ENCODE measurements around the gene NUS1. TPM values are rescaled to one million over a fixed set of nuclear protein-coding genes. Genes with fewer than 3 reads are reported as not detected.
"Not testable (repeated sequence)": the region's sequence is repeated elsewhere in the genome, so short reads cannot be mapped to it uniquely, and the experiment has no call there.

NUS1 gene
- total and polyA plus RNA-seq, 9 of the 15 experiments (the other 6 are each of a cell fraction or from before 2014, with no cell fraction given): 16.3 to 53.7 (median 26.4) TPM

DNA sequence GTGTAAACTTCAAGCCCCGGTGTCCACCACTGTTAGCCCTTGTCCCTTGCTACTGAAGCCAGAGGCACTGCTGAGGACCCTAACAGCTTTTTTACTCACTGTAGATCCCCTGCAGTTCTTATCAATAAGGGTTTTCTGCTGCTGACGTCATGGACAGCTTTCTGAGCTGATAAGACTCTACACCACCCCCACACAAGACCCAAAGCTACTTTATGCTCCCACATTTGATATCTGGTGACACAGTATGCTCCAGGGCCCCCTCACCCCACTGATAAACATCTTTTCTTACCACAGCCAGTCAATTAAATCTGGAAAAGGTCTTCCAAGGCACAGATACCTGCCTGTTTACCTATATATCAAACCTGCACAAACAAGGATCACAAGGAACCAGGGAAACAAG lies 65.3 kb downstream of the NUS1 start (continued):
- peak; percentile 48; the same call in 1 of the 2 replicates for TF ChIP-seq NFIC (IDR thresholded peaks at IDR 0.05)
- peak; percentile 94 for TF ChIP-seq CREM (IDR thresholded peaks at IDR 0.05; ENCODE audit: low read depth)
- TF ChIP-seq BACH1 (tag; IDR thresholded peaks at IDR 0.05): no peak
- no peak for TF ChIP-seq ZNF717 (CRISPR knock-in tag; IDR thresholded peaks at IDR 0.05)
- TF ChIP-seq KDM1A (IDR thresholded peaks at IDR 0.05): peak; percentile 80 to 82
- 0 out of 2 replicates have a peak, but pooled peaks have one; percentile 27 for TF ChIP-seq KHSRP (IDR thresholded peaks at IDR 0.05)
- TF ChIP-seq CC2D1A (IDR thresholded peaks at IDR 0.05): no peak
- TF ChIP-seq ZNF165 (CRISPR knock-in tag; IDR thresholded peaks at IDR 0.05; ENCODE audit: borderline replicate concordance): no peak
- TF ChIP-seq SIN3B (IDR thresholded peaks at IDR 0.05; ENCODE audit: low read depth): no peak
- TF ChIP-seq, protein P1, sequence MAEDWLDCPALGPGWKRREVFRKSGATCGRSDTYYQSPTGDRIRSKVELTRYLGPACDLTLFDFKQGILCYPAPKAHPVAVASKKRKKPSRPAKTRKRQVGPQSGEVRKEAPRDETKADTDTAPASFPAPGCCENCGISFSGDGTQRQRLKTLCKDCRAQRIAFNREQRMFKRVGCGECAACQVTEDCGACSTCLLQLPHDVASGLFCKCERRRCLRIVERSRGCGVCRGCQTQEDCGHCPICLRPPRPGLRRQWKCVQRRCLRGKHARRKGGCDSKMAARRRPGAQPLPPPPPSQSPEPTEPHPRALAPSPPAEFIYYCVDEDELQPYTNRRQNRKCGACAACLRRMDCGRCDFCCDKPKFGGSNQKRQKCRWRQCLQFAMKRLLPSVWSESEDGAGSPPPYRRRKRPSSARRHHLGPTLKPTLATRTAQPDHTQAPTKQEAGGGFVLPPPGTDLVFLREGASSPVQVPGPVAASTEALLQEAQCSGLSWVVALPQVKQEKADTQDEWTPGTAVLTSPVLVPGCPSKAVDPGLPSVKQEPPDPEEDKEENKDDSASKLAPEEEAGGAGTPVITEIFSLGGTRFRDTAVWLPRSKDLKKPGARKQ (CRISPR knock-in tag; IDR thresholded peaks at IDR 0.05): no peak
- TF ChIP-seq, protein P2, sequence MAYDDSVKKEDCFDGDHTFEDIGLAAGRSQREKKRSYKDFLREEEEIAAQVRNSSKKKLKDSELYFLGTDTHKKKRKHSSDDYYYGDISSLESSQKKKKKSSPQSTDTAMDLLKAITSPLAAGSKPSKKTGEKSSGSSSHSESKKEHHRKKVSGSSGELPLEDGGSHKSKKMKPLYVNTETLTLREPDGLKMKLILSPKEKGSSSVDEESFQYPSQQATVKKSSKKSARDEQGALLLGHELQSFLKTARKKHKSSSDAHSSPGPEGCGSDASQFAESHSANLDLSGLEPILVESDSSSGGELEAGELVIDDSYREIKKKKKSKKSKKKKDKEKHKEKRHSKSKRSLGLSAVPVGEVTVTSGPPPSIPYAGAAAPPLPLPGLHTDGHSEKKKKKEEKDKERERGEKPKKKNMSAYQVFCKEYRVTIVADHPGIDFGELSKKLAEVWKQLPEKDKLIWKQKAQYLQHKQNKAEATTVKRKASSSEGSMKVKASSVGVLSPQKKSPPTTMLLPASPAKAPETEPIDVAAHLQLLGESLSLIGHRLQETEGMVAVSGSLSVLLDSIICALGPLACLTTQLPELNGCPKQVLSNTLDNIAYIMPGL (CRISPR knock-in tag; IDR thresholded peaks at IDR 0.05): no peak
- no peak for TF ChIP-seq MCM2 (IDR thresholded peaks at IDR 0.05; ENCODE audit: low read depth)
- TF ChIP-seq ZC3H8 (IDR thresholded peaks at IDR 0.05): no peak

DNA sequence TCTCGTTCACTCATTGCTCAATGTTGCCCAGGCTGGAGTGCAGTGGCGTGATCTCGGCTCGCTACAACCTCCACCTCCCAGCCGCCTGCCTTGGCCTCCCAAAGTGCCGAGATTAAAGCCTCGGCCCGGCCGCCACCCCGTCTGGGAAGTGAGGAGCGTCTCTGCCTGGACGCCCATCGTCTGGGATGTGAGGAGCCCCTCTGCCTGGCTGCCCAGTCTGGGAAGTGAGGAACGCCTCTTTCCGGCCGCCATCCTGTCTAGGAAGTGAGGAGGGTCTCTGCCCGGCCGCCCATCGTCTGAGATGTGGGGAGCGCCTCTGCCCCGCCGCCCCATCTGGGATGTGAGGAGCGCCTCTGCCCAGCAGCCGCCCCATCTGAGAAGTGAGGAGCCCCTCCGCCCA lies 75.4 kb downstream of the NUS1 start:
- H3K9me1 ChIP-seq (ENCODE audit: control insufficient read depth, insufficient read depth, low read length); H3K4me2 ChIP-seq (ENCODE audit: insufficient read depth, low read length); CTCF ChIA-PET (ENCODE audit: low intra/inter-chr PET ratio); H3K27ac ChIP-seq (ENCODE audit: extremely low read depth, low read depth, low read length); H3K27me3 ChIP-seq (ENCODE audit: control insufficient read depth in 2 of 2, insufficient read depth in 2 of 2, low read length in 2 of 2); H4K20me1 ChIP-seq (replicated peaks; ENCODE audit: control insufficient read depth, insufficient read depth, low read length); ATAC-seq; DNase-seq (ENCODE audit: extremely low read depth in 1 of 4, low spot score in 3 of 4); intact Hi-C loops (cut with micrococcal nuclease); H3K36me3 ChIP-seq (ENCODE audit: control insufficient read depth, insufficient read depth, low read length); H3K9ac ChIP-seq (ENCODE audit: insufficient read depth in 1 of 2, low read depth in 2 of 2, low read length in 2 of 2); H3K79me2 ChIP-seq (ENCODE audit: control insufficient read depth, insufficient read depth, low read length); POLR2A ChIA-PET; H3K9me3 ChIP-seq (replicated peaks; ENCODE audit: control insufficient read depth, insufficient read depth, low read depth, low read length); in situ Hi-C loops (cut with MboI); H3K4me3 ChIP-seq; BruUV-seq (replicated peaks); H2AFZ ChIP-seq (ENCODE audit: low read depth, low read length); FAIRE-seq; H3K4me1 ChIP-seq (replicated peaks in 1 of 2; ENCODE audit: control insufficient read depth in 2 of 2, insufficient read depth in 2 of 2, low read length in 2 of 2): not testable (repeated sequence)
- WGBS (ENCODE audit: insufficient coverage, low coverage, missing lambda C conversion rate): under 1% methylated on average over 9 of the region's 25 CpGs
